Transverse colon (tissue), 4 donors: ENCODE data around the gene PHF12. TPM values are rescaled to one million over a fixed set of nuclear protein-coding genes. Genes with fewer than 3 reads are reported as not detected.
"Not testable (repeated sequence)": the region's sequence is repeated elsewhere in the genome, so short reads cannot be mapped to it uniquely, and the experiment has no call there.

Experiments
- DNase-seq: peaks from one replicate; pipeline ENCODE4 v3.0.0-alpha.2; 2019
- H3K27ac ChIP-seq, 4 donors: fragments of 200-600 bp; sonication (generic); 2 replicates each; pipeline ENCODE4 v1.5.1; 2016 to 2018; ENCODE audit warnings: inconsistent platforms in 4 of 4
- H3K27me3 ChIP-seq: fragments of 200-600 bp; sonication (generic); 2 replicates; pipeline ENCODE4 v1.5.1; 2017; ENCODE audit warnings: inconsistent platforms
- H3K36me3 ChIP-seq, 4 donors: fragments of 200-600 bp; sonication (generic); 2 replicates each; pipeline ENCODE4 v1.5.1; 2017 to 2019; ENCODE audit warnings: inconsistent platforms in 4 of 4
- H3K4me1 ChIP-seq, 4 donors: fragments of 200-600 bp; sonication (generic); 2 replicates each; pipeline ENCODE4 v1.5.1; 2017 to 2020; ENCODE audit warnings: inconsistent platforms in 4 of 4
- H3K4me3 ChIP-seq, 4 donors: fragments of 200-600 bp; sonication (generic); 1 replicate in 1 of 4; 2 replicates in 3 of 4; pipeline versions ENCODE4 v1.5.1 to v1.6.1; 2017 to 2019; ENCODE audit warnings: inconsistent platforms in 4 of 4
- H3K9me3 ChIP-seq, 2 donors: fragments of 200-600 bp; sonication (generic); 2 replicates each; pipeline ENCODE4 v1.5.1; 2017 to 2019; ENCODE audit warnings: inconsistent platforms in 2 of 2
- CTCF ChIP-seq, 5 experiments: fragments of 200-600 bp in 3 of 5; fragments of 450-650 bp in 2 of 5; sonication (generic) in 3 of 5; IDR thresholded peaks; 1 replicate in 2 of 5; 2 replicates in 3 of 5; pipeline ENCODE4 v1.5.1; 2016 to 2017; ENCODE audit warnings: antibody characterized with exemption in 5 of 5, inconsistent platforms in 3 of 5, mild to moderate bottlenecking in 2 of 5, moderate library complexity in 1 of 5
- EP300 ChIP-seq: sonication (generic); formaldehyde crosslinking; IDR thresholded peaks from one replicate; pipeline ENCODE4 v1.6.1; 2017; ENCODE audit warnings: antibody characterized with exemption, low read depth
- POLR2A ChIP-seq: fragments of 450-650 bp; IDR thresholded peaks from one replicate; pipeline ENCODE4 v1.6.1; 2016; ENCODE audit warnings: antibody characterized with exemption, mild to moderate bottlenecking, moderate library complexity
- POLR2AphosphoS5 ChIP-seq, 3 donors: sonication (generic); formaldehyde crosslinking; IDR thresholded peaks; one replicate each; pipeline ENCODE4 v1.6.1; 2016; ENCODE audit warnings: antibody characterized with exemption in 3 of 3
- WGBS, 2 donors: methylation state at CpG; one replicate each; pipeline ENCODE4 v1.1.5; 2018; ENCODE audit warnings: low coverage in 1 of 2; 5-methylcytosine and 5-hydroxymethylcytosine counted together
- in situ Hi-C, 4 donors: fragments of 200-750 bp; cut with MboI; loops; one replicate each; pipeline versions ENCODE4 v1.15.0 to v1.15.1; 2017; ENCODE audit warnings: low sequenced_read_pairs in 3 of 4, low pct_ligation_motif_present in 1 of 4, low pct_unique_long_range_greater_than_20kb in 1 of 4
- intact Hi-C: fragments of 100-400 bp; cut with DNase I; formaldehyde crosslinking; loops from one replicate; pipeline ENCODE4 v1.15.1; 2023; ENCODE audit warnings: low total_unique reads
- total RNA-seq, 4 donors: library from RNA; depleted of rRNA; stranded (reverse); fragments of >200 nt; gene quantifications; one replicate each; pipeline ENCODE4 v1.1.0, GENCODE V29; 2016

PHF12 gene
- total RNA-seq, 4 donors from 2014 or later = 43.5 to 134 (median 60.5) TPM

GRCh38 chr17:28938552-28938951 lies 12.8 kb downstream of the PHF12 start:
- Histone ChIP-seq H3K9me3 (no peaks in the 10 kb centered on the region), H3K4me1 (peaks cover 29 to 81% (median 43%) of the 10 kb centered on the region in 4 donors), H3K36me3 (no peaks in the 10 kb centered on the region), H3K27me3 (no peaks in the 10 kb centered on the region), H3K27ac (no peak overlapping the region), H3K4me3 (no peak overlapping the region)
- TF ChIP-seq POLR2AphosphoS5 (IDR thresholded peaks at IDR 0.05) (no peak), POLR2A (no peak), EP300 (no peak), CTCF (IDR thresholded peaks at IDR 0.05) (no peak)
- intact Hi-C loops = no loop called here
- in situ Hi-C loops = no loop called here
- DNase-seq = no peak

- Histone ChIP-seq H3K9me3 (no peaks in the 10 kb centered on the region), H3K4me3 (no peak overlapping the region), H3K27me3 (no peaks in the 10 kb centered on the region), H3K27ac (peak overlapping the region in 3 of 4 donors; percentile 13 to 31 (median 25)), H3K36me3 (no peaks in the 10 kb centered on the region), H3K4me1 (peaks cover 29 to 70% (median 43%) of the 10 kb centered on the region in 4 donors)
- no peak for DNase-seq
- intact Hi-C loops (no loop called here), in situ Hi-C loops (no loop called here)
- WGBS, 2 donors = 54 to 56% methylated on average over 3 to 5 of the region's 5 CpGs
- TF ChIP-seq CTCF (IDR thresholded peaks at IDR 0.05) (no peak), POLR2AphosphoS5 (IDR thresholded peaks at IDR 0.05) (no peak), EP300 (no peak), POLR2A (no peak)
Measured at GRCh38 chr17:28937044-28937729, 14.1 kb downstream of the PHF12 start.

- no peak overlapping the region for H3K4me3 ChIP-seq
- in situ Hi-C loops (no loop called here), intact Hi-C loops (no loop called here)
- no peaks in the 10 kb centered on the region for H3K27me3 ChIP-seq
- H3K9me3 ChIP-seq = no peaks in the 10 kb centered on the region
- no peak overlapping the region for H3K27ac ChIP-seq
- H3K36me3 ChIP-seq = no peaks in the 10 kb centered on the region
- DNase-seq = no peak
- TF ChIP-seq POLR2A (no peak), CTCF (IDR thresholded peaks at IDR 0.05) (no peak), POLR2AphosphoS5 (IDR thresholded peaks at IDR 0.05) (no peak), EP300 (no peak)
- 89% methylated on average over 3 to 8 of the region's 8 CpGs for WGBS, 2 donors
- peaks cover 23 to 57% (median 41%) of the 10 kb centered on the region in 4 donors for H3K4me1 ChIP-seq
Measured at GRCh38 chr17:28935744-28936460, 15.4 kb downstream of the PHF12 start.

GRCh38 chr17:28934508-28934907 lies 16.8 kb downstream of the PHF12 start:
- intact Hi-C loops, H3K27me3 ChIP-seq, H3K36me3 ChIP-seq, H3K4me3 ChIP-seq, H3K9me3 ChIP-seq, in situ Hi-C loops, H3K27ac ChIP-seq, DNase-seq: not testable (repeated sequence)
- peaks cover 17 to 46% (median 31%) of the 10 kb centered on the region in 4 donors for H3K4me1 ChIP-seq
- 95 to 100% methylated on average over 5 to 8 of the region's 8 CpGs for WGBS, 2 donors
